DMS114 treated with DMSO at 0.1 percent for 48 hours (cell line): Measurements from ENCODE around the gene PARD3.
"Not testable (repeated sequence)": the region's sequence is repeated elsewhere in the genome, so short reads cannot be mapped to it uniquely, and the experiment has no call there.

Experiments
- DNase-seq: peaks from one replicate; lab custom pipeline; 2025; ENCODE audit not compliant: unreplicated experiment; lab: John Stamatoyannopoulos, UW

Gene PARD3

DNA sequence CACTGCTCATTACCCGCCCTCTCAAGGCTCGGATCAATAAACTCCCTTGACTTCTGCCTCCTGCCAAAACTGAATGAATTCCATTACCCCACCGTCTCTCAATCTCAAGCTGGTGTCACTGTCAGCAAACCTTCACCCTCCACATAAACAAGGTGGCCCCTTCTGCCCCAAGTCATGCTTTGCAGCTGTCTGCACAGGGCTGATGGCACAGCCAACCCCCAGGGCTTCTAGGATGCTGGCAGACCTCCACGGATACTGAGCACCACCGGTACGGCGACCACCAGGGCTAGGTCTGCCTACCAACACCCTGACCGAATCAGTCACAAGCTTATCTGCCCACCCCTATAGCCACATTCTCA, 46.1 kb downstream of the PARD3 start:
- DNase-seq, result no peak

DNA sequence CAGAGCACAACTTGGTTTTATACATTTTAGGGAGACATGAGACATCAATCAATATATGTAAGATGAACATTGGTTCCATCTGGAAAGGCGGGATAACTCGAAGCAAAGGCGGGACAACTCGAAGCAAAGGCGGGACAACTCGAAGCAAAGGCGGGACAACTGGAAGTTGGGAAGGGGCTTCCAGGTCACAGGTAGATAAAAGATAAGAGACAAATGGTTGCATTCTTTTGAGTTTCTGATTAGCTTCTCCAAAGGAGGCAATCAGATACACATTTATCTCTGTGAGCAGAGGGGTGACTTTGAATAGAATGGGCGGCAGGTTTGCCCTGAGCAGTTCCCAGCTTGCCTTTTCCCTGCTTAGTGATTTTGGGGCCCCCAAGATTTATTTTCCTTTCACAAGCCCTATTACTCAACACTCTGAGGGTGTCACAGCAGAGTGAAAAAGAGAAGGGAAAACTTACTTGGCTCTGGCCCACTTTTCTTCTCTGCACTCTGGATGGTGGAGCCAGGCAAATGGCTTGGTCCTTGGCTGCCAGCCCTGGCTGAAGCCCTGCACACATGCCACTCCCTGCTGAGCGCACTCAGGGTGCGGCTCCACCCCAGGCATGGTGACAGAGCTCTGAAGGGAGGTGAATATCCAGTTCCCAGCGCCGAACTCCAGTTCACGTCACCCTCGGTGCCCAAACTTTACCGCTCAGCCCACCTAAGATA, 46.7 kb downstream of the PARD3 start:
- DNase-seq, result no peak

DNA sequence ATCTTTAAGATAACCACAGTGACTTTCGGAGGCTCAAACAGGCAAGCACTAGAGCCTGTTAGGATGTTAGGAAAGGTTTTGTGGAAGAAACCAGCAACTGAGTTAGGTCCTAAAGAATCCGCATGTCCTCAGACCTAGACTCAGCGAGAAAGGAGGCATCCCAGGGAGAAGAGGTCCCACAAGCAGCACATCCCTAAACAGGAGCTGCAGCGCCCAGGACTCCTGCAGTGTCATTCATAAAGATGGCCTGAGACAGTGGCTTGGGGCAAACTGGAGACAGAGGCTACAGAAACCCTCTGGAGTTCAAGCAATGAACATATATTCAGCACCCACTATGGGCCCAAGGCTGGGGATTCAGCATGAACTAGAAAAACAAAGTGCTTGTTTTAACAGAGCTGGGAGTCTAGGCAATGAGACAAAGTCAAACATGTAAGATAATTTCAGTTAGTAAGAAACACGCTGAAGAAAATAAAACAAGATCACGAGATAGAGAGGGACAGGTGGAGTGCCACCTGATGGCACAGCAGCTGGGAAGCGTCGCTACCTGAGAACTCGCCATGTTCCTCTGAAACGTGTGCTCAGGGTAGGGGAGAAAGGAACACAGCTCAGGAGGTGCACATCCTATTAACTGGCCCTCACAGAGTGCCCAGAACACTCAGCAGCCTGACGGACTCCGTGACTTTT, 48.1 kb downstream of the PARD3 start:
- DNase-seq, result no peak

DNA sequence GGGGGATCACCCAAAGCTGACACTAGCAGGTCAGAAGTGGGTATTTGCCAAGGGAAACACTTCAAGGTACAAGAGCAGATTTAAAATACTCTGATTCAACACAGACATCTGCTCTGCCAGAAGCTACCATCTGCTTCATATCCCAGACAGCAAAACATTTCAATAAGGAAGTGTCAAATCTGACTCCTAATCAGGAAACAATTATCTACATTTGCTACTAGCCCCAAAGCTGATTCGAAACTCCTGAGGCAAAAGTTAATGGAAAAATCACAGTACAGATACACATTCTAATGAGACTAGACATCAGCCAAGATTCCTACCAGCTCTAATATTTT, 48.9 kb downstream of the PARD3 start:
- no peak for DNase-seq

DNA sequence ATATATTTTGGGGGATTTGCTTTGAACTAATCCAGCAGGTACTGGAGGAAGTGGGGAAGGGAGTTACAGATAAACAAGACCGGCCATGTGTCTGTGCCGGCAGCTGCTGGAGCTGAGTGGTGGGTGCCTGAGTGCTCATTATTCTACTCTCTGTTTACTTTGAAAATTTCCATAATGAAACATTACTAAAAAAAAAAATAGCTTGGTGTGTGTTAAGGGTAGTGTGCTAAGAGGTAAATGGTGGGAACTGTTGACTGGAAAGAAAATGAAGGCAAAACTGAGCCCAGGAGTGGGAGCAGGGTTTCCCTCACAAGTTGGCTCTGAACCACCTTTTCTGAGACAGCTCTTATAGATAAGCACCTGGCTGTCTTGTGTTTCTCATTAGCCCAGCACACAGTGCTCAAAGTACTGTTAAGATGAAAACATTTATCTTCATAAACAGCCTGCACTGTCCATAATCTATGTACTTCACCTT, 50.6 kb downstream of the PARD3 start:
- no peak for DNase-seq

DNA sequence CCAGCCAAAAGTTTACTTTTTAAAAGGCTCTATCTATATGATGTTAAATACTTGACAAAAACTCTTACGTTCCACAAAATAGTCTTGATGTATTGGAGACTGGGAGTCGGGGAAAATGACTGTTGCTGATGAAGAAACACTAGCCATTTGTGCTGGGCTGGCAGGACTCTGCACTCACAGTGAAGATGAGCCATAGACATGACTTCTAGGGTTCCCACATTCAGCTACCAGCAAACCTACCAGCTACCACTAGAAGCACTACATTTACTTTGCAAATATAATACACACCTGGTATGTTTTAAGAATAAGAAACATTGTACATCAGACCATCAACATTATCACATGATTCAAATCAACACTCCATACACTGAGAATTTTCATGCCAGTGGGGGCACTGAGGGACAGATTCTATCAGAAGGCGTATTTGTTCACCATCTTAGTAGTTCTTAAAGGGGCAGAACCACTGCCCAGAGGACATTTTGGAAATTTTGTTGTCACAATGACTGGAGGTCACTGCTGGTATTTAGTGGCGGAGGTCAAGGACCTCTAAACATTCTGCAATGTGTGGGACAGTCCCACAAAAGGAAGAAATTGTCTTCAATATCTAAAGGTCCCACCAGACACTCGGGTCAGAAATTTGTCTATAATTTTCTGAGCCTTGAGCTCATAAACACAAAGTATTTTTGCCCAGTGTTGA, 52.3 kb downstream of the PARD3 start:
- DNase-seq, result no peak

DNA sequence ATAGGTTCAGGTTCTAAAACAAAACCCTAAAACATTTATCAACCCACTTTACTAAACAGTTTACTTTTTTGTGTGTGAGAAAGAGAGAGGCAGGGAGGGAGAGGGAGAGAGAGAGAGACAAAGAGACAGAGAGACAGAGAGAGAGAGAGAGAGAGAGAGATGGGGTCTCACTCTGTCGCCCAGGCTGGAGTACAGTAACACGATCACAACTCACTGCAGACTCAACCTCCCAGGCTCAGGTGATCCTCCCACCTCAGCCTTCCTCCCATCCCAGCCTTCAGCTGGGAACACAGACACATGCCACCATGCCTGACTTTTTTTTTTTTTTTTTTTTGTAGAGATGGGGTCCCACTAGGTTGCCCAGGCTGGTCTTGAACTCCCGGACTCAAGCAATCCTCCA, 52.9 kb downstream of the PARD3 start:
- no peak for DNase-seq

DNA sequence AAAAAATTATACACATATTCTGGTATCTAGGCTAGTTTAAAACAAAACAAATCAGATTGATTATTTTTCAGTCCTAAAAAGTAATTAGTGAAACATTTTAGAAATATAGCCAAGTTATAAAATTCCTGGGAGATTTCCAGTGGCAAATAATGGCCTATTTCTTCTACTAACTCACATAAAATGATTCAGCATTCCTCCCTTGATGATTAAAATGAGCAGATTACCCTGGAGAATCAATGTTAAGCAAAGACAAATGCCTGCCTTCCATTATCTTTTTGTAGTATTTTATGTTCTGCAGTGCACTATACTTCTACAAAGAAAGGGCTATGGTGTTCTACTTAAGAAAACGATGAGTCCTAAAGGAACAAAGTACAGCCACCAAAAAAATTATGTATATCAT, 53.6 kb downstream of the PARD3 start:
- DNase-seq, result no peak

DNA sequence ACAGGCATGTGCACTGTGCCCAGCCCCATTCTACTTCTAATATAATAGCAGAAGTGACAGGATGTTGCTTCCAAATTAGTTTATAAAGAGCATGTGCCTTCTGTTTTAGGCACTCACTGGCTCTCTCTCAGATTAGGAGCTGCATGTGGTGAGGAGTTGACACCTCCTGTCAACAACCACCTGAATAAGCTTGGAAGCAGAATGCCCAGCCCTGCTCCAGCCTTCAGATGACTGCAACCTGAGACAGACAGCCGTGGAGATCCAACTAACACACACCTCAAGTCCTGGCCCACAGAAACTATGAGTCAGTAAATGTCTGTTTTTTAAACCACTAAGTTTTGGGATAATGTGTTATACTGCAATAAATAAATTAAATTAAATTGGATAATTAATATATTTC, 54.5 kb downstream of the PARD3 start:
- DNase-seq, result no peak

DNA sequence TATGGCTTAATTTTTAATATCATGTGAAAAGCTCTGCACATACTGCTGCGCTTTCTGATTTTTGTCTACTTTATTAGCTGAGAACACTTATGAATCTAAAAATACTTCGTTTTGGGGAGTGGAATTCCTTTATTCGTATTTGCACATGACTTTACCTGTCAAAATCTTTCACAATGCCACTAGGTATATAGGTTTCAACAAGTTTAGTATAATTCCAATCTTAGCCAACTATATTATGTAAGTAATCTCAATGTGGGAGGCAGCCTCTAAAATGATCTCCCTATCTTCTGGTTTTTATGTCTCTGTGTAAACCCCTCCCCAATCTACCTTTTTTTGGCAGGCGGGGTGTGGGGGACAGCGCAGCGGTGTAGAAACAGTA, 55.3 kb downstream of the PARD3 start:
- DNase-seq, result no peak

DNA sequence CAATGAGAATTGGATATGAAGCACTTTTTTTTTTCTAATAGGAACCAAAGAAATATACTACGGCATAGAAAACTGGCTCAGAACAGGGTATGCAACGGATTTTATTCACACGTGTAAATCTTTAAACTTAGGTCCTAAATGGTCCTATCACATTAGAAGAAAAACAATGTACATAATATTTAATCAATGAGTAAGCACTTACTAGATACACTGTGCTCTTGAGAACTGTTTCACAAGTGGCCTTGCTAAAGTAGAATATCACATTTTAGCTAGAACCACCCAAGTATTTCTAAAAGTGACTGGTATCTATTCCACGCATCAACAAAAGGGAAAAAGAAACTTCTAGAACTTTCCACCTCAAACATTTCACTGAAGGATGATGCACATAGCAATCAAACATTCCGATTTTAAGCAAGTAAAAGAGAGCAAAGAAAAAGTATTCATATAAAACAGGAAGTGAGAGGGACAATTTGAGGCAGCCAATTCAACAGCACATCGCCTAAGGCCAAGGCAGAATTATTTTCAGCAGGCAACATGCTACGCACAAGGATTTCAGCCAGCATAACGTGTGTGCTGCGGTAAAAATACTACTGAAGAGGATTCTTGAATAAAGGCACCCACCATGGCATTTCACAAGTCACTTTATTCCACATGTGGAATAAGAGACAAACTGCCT, 55.8 kb downstream of the PARD3 start:
- no peak for DNase-seq

DNA sequence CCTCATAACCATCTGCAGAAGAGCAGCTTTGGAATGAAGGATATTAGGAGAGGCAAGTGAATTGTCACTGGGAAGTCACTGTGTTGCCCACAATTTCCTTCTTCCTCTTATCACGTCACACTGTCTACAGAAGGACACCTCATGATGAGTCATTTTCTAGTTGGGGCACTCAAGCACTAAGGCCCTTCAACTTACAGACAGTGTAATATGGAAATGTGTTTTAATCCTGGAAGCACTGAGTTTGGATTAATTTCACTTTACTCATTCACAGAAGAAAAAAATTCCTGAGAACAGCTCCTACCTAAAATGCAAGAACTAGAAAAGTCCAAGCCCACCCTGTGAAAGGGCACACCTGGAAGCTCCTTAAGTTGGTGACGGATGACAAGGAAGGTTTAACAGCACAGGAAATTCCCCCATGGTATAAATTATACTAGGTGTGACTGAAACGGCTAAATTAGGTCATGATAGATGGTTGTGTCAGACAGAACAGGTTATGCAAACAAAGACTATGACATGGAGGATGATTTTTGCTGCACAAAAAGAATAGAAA, 56.6 kb downstream of the PARD3 start:
- no peak for DNase-seq

DNA sequence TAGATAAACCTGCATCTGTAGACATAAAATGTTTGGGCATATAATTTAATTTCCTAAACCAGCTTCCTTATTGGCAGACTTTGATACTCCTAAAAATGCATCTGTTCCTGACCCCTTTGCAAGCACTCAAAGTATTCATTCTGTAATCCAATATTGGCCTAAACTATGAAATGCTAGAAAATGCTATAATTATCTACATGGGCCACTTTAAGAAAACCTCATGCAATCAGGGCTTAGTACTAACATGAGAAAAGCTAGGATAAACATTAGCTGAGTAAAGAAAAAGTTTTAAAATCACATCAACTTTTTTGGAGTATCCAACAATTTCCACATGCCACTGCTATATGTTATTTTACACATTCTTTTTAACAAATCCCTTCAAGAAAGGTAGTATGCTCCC, 57.2 kb downstream of the PARD3 start:
- DNase-seq, result no peak

DNA sequence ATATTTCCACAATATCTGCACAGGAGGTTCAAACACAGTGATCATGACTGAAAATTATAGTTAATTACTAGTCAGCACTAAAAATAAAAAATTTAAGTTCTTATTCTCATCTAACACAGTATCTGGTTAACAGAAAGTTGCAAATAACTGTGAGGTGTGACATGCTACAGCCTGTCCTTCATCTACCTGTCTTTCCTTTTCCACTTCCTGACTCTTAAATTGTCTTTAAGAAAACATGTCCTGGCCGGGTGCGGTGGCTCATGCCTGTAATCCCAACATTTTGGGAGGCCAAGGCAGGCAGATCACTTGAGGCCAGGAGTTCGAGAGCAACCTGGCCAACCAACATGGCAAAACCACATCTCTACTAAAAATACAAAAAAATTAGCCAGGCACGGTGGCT, 57.9 kb downstream of the PARD3 start:
- DNase-seq, result not testable (repeated sequence)

DNA sequence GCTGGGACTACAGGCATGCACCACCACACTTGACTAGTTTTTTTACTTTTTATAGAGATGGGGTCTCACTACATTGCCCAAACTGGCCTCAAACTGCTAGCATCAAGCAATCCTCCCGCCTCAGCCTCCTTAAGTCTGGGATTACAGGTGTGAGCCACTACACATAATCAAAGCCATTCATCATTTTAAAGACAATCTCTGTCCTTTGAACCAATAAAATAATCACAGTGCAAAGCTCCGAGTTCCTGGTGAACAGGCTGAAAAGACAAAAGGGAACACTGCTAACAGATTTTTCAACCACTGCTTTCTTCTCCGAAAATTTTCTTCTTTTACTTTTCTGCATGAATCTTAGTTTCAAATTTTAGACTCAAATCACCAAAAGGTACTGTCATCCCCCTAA, 58.5 kb downstream of the PARD3 start:
- no peak for DNase-seq

DNA sequence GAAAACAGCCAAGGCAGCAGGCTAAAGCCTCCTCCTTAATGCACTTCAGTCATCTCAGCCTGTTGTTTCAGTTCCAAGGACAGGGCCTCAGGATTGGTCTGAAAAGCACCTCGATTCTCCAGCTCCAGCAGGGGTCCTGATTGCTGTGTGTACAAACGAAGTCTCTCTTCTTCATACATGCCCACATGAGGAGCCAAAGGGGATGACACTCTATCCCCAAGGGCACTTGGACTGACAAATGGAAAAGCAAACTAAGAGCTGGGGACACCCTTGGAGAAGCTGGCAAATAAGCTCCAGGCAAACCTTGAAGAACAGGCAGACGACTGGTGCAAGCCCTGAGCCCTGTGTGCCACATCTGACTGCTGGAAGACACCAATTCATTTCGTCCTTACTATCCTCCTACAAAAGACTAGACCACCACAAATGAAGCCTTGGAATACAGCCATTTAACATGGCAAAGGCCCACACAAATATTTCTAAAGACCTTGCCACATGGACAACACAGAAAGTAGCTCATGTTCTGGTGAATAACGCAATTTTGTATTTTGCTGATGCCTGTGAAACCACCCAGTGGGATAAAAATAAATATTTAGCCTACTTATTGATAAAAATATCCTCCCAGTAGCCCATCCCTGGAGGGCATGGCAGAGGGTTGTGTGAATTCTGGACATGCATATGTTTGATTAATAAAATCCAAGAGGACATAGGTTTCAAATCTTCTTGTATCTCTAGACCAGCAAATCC, 61.9 kb downstream of the PARD3 start:
- DNase-seq, result no peak

DNA sequence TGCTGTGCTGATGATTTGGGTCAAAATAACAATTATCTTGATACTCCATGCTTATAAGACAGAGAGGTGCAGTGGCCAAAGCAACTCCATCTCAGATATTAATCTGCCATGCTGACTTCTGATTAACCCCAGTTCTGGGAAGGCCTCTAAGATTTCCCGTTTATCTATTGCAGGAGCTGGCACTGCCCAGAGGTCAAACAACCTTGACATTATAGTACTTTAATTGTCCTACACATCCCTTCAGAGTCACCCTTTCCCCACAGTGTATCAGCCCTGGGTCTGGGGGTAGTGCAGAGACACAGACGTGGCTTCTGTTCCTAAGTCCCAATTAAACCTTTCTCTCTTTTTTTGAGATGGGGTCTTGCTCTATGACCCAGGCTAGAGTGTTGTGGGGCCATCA, 63.8 kb downstream of the PARD3 start:
- no peak for DNase-seq

DNA sequence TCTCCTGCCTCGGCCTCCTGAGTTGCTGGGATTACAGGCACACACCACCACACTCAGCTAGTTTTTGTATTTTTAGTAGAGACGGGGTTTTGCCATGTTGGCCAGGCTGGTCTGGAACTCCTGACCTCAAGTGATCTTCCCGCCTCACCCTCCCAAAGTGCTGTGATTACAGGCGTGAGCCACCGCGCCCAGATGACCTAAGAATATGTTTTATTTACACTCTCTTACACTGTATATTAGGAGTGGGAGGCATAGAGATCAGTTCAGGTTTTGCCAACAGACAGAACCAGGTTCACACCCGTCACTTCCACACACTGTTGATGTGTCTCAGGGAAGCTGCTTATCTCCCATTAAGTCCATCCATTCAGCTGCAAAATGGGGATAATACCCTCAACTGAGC, 64.3 kb downstream of the PARD3 start:
- not testable (repeated sequence) for DNase-seq

DNA sequence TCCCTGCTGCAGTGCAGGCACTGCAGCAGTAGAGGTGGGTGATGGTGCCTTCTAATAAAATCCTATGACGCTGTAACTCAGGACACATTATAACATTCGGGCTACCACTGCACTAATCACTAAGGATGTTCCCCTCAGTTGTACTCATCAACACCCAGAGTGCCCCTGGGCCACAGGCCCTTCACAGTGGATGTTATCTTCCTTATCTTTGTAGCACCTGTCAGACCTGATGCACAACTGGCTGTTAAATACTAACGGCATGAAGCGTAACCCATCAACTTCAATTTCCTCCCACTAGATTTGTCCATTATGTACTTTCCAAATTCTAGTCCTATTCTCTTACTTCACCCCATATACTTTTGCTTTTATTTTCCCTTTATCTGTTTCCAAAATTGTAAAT, 66.3 kb downstream of the PARD3 start:
- no peak for DNase-seq

DNA sequence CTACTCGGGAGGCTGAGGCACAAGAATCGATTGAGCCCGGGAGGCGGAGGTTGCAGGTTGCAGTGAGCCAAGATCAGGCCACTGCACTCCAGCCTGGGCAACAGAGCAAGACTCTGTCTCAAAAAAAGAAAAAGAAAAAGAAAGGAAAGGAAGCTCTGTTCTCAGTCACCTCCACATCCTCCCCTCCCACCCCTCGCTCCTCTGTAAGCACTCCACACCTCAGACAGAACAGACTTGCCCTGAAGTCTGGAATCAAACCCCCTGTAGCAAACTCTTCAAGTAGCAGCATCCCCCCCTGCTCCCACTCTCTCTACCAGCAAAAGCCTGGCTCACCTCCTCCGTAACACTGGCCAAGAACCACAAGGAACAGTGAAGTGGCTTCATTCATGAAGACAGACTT, 66.7 kb downstream of the PARD3 start:
- no peak for DNase-seq

DNA sequence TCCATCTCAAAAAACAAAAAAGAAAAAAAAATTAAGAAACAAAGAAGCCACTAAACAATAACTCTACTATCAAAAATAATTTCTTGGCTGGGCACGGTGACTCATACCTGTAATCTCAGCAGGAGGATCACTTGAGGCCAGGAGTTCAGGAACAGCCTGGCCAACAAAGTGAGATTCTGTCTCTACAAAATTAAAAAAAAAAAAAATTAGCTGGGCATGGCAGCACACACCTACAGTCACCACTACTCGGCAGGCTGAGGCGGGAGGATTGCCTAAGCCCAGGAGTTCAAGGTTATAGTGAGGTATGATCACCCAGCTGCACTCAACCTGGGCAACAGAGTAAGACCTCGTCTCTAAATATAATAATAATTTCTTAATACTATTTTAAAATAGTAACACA, 69.0 kb downstream of the PARD3 start:
- no peak for DNase-seq
